Measurements from ENCODE around the gene ZBTB7C. TPM values are rescaled to one million over a fixed set of nuclear protein-coding genes. Genes with fewer than 3 reads are reported as not detected.

The ZBTB7C gene
- total and polyA plus RNA-seq, 9 of the 15 experiments (the other 6 are each of a cell fraction or from before 2014, with no cell fraction given): not detected

- ChIA-PET POLR2A (interaction anchor here (0.6 kb wide), 1 partner anchor 700 kb away, joined by 3 read pairs; no protein-coding TSS in a partner anchor), CTCF (ENCODE audit: low intra/inter-chr PET ratio) (no interaction called here)
- no peak for DNase-seq (ENCODE audit: extremely low read depth in 1 of 4, low spot score in 3 of 4)
- no peaks in the 10 kb centered on the region for H3K79me2 ChIP-seq (ENCODE audit: control insufficient read depth, insufficient read depth, low read length)
- H3K4me3 ChIP-seq: no peak overlapping the region
- BruUV-seq (replicated peaks): no TSS peak
- TF ChIP-seq ZNF586 (CRISPR knock-in tag; conservative IDR thresholded peaks at IDR 0.05) (no peak), ZNF140 (CRISPR knock-in tag; IDR thresholded peaks at IDR 0.05) (no peak), RBM22 (IDR thresholded peaks at IDR 0.05; ENCODE audit: low read depth, low read length, poor library complexity, severe bottlenecking) (no peak), ZNF232 (CRISPR knock-in tag; IDR thresholded peaks at IDR 0.05) (no peak), ZNF407 (IDR thresholded peaks at IDR 0.05; ENCODE audit: low read depth) (no peak), POLR2G (IDR thresholded peaks at IDR 0.05; ENCODE audit: low read depth, low read length) (no peak), ZBTB12 (CRISPR knock-in tag; IDR thresholded peaks at IDR 0.05) (no peak), ZBTB1 (CRISPR knock-in tag; IDR thresholded peaks at IDR 0.05; ENCODE audit: borderline replicate concordance, low read depth) (no peak), GTF2F1 (IDR thresholded peaks at IDR 0.05; ENCODE audit: low read depth, low read length) (no peak), MIER1 (IDR thresholded peaks at IDR 0.05; ENCODE audit: low read depth) (no peak)
- intact Hi-C loops (cut with micrococcal nuclease): no loop called here
- no peak for ATAC-seq
- H3K4me1 ChIP-seq (replicated peaks in 1 of 2; ENCODE audit: control insufficient read depth in 2 of 2, insufficient read depth in 2 of 2, low read length in 2 of 2): peaks cover 0 to 9% of the 10 kb centered on the region in 2 experiments; a peak in 3 of 5 replicates
- in situ Hi-C loops (cut with MboI): no loop called here
- no peaks in the 10 kb centered on the region; a peak in 1 of 5 replicates for H3K27me3 ChIP-seq (ENCODE audit: control insufficient read depth in 2 of 2, insufficient read depth in 2 of 2, low read length in 2 of 2)
- no peaks in the 10 kb centered on the region for H3K9me3 ChIP-seq (replicated peaks; ENCODE audit: control insufficient read depth, insufficient read depth, low read depth, low read length)
- no peak for FAIRE-seq
- no peak overlapping the region for H2AFZ ChIP-seq (ENCODE audit: low read depth, low read length)
- no peak overlapping the region for H3K9ac ChIP-seq (ENCODE audit: insufficient read depth in 1 of 2, low read depth in 2 of 2, low read length in 2 of 2)
- 24% methylated on average over 8 of the region's 13 CpGs for whole genome bisulfite sequencing (ENCODE audit: insufficient coverage, low coverage, missing lambda C conversion rate)
- no peaks in the 10 kb centered on the region for H3K9me1 ChIP-seq (ENCODE audit: control insufficient read depth, insufficient read depth, low read length)
- no peaks in the 10 kb centered on the region for H4K20me1 ChIP-seq (replicated peaks; ENCODE audit: control insufficient read depth, insufficient read depth, low read length)
- no peak overlapping the region for H3K4me2 ChIP-seq (ENCODE audit: insufficient read depth, low read length)
- H3K27ac ChIP-seq (ENCODE audit: extremely low read depth, low read depth, low read length): no peak overlapping the region
- H3K36me3 ChIP-seq (ENCODE audit: control insufficient read depth, insufficient read depth, low read length): no peaks in the 10 kb centered on the region
Observed at GRCh38 chr18:48296581-48296980, 112.6 kb downstream of the ZBTB7C start.

All from K562 (cell line).